ENCODE measurements around the gene TXNL4A.

TXNL4A gene

GRCh38 chr18:79948719-79949411 is 39.5 kb downstream of the TXNL4A start:
- H3K4me1 ChIP-seq (ENCODE audit: insufficient read depth, low read length): peaks cover 45% of the 10 kb centered on the region
- H3K79me2 ChIP-seq (ENCODE audit: insufficient read depth, low read length): peaks cover 70% of the 10 kb centered on the region
- 0 out of 4 replicates have a peak overlapping the region, but pooled peaks of 1 of the 2 experiments have one; percentile 96 for H3K4me3 ChIP-seq (ENCODE audit: low read depth in 1 of 2, low read length in 2 of 2)
- no peak for TF ChIP-seq CTCF (IDR thresholded peaks at IDR 0.05; ENCODE audit: borderline replicate concordance, extremely low read depth, low read length, poor library complexity, severe bottlenecking)
- no peak for TF ChIP-seq EZH2 (IDR thresholded peaks at IDR 0.05; ENCODE audit: borderline replicate concordance, low read depth, low read length, severe bottlenecking)
- no peak for DNase-seq
- H2AFZ ChIP-seq (ENCODE audit: low read depth, low read length): no peak overlapping the region
- H3K27me3 ChIP-seq (ENCODE audit: insufficient read depth, low read length, poor library complexity): no peaks in the 10 kb centered on the region
- H4K20me1 ChIP-seq (ENCODE audit: insufficient read depth, low read length): peaks cover 56% of the 10 kb centered on the region
- ATAC-seq (ENCODE audit: insufficient read depth, low read depth): no peak
- no peaks in the 10 kb centered on the region for H3K9me3 ChIP-seq (ENCODE audit: insufficient read depth, low read length, severe bottlenecking)
- H3K27ac ChIP-seq (ENCODE audit: low read length): 0 out of 2 replicates have a peak overlapping the region, but pooled peaks have one; percentile 11
- H3K36me3 ChIP-seq (ENCODE audit: insufficient read depth, low read length): peaks cover 35% of the 10 kb centered on the region
- H3K9ac ChIP-seq (ENCODE audit: low read depth, low read length): peak overlapping the region; percentile 71; the same call in 1 of the 2 replicates
- peak overlapping the region; percentile 100 for H3K4me2 ChIP-seq (ENCODE audit: insufficient read depth, low read length)

GRCh38 chr18:79947881-79948610 is 40.3 kb downstream of the TXNL4A start:
- Histone ChIP-seq H3K9me3 (ENCODE audit: insufficient read depth, low read length, severe bottlenecking) (no peaks in the 10 kb centered on the region), H3K27ac (ENCODE audit: low read length) (no peak overlapping the region), H3K4me3 (ENCODE audit: low read depth in 1 of 2, low read length in 2 of 2) (no peak overlapping the region), H3K4me1 (ENCODE audit: insufficient read depth, low read length) (peaks cover 45% of the 10 kb centered on the region), H3K36me3 (ENCODE audit: insufficient read depth, low read length) (peaks cover 43% of the 10 kb centered on the region), H4K20me1 (ENCODE audit: insufficient read depth, low read length) (peaks cover 64% of the 10 kb centered on the region), H2AFZ (ENCODE audit: low read depth, low read length) (no peak overlapping the region), H3K4me2 (ENCODE audit: insufficient read depth, low read length) (peak overlapping the region; percentile 20; the same call in 1 of the 2 replicates), H3K27me3 (ENCODE audit: insufficient read depth, low read length, poor library complexity) (no peaks in the 10 kb centered on the region), H3K9ac (ENCODE audit: low read depth, low read length) (no peak overlapping the region), H3K79me2 (ENCODE audit: insufficient read depth, low read length) (peaks cover 72% of the 10 kb centered on the region)
- TF ChIP-seq CTCF (IDR thresholded peaks at IDR 0.05; ENCODE audit: borderline replicate concordance, extremely low read depth, low read length, poor library complexity, severe bottlenecking) (no peak), EZH2 (IDR thresholded peaks at IDR 0.05; ENCODE audit: borderline replicate concordance, low read depth, low read length, severe bottlenecking) (no peak)
- ATAC-seq (ENCODE audit: insufficient read depth, low read depth) (no peak), DNase-seq (no peak)

GRCh38 chr18:79947054-79947755 is 41.2 kb downstream of the TXNL4A start:
- no peaks in the 10 kb centered on the region for H3K9me3 ChIP-seq (ENCODE audit: insufficient read depth, low read length, severe bottlenecking)
- peaks cover 80% of the 10 kb centered on the region for H3K79me2 ChIP-seq (ENCODE audit: insufficient read depth, low read length)
- H4K20me1 ChIP-seq (ENCODE audit: insufficient read depth, low read length): peaks cover 68% of the 10 kb centered on the region
- TF ChIP-seq EZH2 (IDR thresholded peaks at IDR 0.05; ENCODE audit: borderline replicate concordance, low read depth, low read length, severe bottlenecking) (no peak), CTCF (IDR thresholded peaks at IDR 0.05; ENCODE audit: borderline replicate concordance, extremely low read depth, low read length, poor library complexity, severe bottlenecking) (no peak)
- H3K27me3 ChIP-seq (ENCODE audit: insufficient read depth, low read length, poor library complexity): no peaks in the 10 kb centered on the region
- DNase-seq: no peak
- peaks cover 44% of the 10 kb centered on the region for H3K4me1 ChIP-seq (ENCODE audit: insufficient read depth, low read length)
- H3K9ac ChIP-seq (ENCODE audit: low read depth, low read length): no peak overlapping the region
- H3K36me3 ChIP-seq (ENCODE audit: insufficient read depth, low read length): peaks cover 51% of the 10 kb centered on the region
- H2AFZ ChIP-seq (ENCODE audit: low read depth, low read length): no peak overlapping the region
- no peak for ATAC-seq (ENCODE audit: insufficient read depth, low read depth)
- no peak overlapping the region for H3K4me3 ChIP-seq (ENCODE audit: low read depth in 1 of 2, low read length in 2 of 2)
- no peak overlapping the region for H3K27ac ChIP-seq (ENCODE audit: low read length)
- H3K4me2 ChIP-seq (ENCODE audit: insufficient read depth, low read length): 0 out of 2 replicates have a peak overlapping the region, but pooled peaks have one; percentile 20

Measured in DND-41 (cell line).